Ectodermal cell (in vitro differentiated cells): ENCODE data around the gene PHGDH. TPM values are rescaled to one million over a fixed set of nuclear protein-coding genes. Genes with fewer than 3 reads are reported as not detected.

Experiments
- H3K27ac ChIP-seq: 2 replicates; pipeline ENCODE4 v1.7.0; 2013; ENCODE audit warnings: mild to moderate bottlenecking, low read depth, low read length; ENCODE audit not compliant: insufficient read depth, poor library complexity, severe bottlenecking
- H3K27me3 ChIP-seq: 2 replicates; pipeline ENCODE4 v1.7.0; 2013; ENCODE audit warnings: mild to moderate bottlenecking, low read length; ENCODE audit not compliant: insufficient read depth, control insufficient read depth, poor library complexity, severe bottlenecking
- H3K36me3 ChIP-seq: one replicate; pipeline ENCODE4 v1.7.0; 2013; ENCODE audit warnings: low read length; ENCODE audit not compliant: control insufficient read depth, insufficient read depth
- H3K4me1 ChIP-seq: one replicate; pipeline ENCODE4 v1.7.0; 2013; ENCODE audit warnings: low read length; ENCODE audit not compliant: control insufficient read depth, insufficient read depth
- H3K4me3 ChIP-seq: 2 replicates; pipeline ENCODE4 v1.7.0; 2013; ENCODE audit warnings: low read depth, low read length, control low read depth; ENCODE audit not compliant: insufficient read depth
- H3K9me3 ChIP-seq: 2 replicates; pipeline ENCODE4 v1.7.0; 2013; ENCODE audit warnings: mild to moderate bottlenecking, low read length, moderate library complexity; ENCODE audit not compliant: control insufficient read depth
- WGBS, 2 experiments: methylation state at CpG; one replicate each; pipeline ENCODE4 v1.1.7; 2013; ENCODE audit warnings: missing lambda C conversion rate in 2 of 2; 5-methylcytosine and 5-hydroxymethylcytosine counted together
- polyA plus RNA-seq, 4 experiments: library from polyadenylated mRNA; stranded (reverse); fragments of 50-300 nt; gene quantifications; one replicate each; pipeline ENCODE4 v1.2.3, GENCODE V29; 2013

Gene PHGDH
- 343 TPM for polyA plus RNA-seq (2013, experiment 1 of 4)
- 342 TPM for polyA plus RNA-seq (2013, experiment 2 of 4)
- polyA plus RNA-seq (2013, experiment 3 of 4), result 271 TPM
- polyA plus RNA-seq (2013, experiment 4 of 4), result 278 TPM

DNA sequence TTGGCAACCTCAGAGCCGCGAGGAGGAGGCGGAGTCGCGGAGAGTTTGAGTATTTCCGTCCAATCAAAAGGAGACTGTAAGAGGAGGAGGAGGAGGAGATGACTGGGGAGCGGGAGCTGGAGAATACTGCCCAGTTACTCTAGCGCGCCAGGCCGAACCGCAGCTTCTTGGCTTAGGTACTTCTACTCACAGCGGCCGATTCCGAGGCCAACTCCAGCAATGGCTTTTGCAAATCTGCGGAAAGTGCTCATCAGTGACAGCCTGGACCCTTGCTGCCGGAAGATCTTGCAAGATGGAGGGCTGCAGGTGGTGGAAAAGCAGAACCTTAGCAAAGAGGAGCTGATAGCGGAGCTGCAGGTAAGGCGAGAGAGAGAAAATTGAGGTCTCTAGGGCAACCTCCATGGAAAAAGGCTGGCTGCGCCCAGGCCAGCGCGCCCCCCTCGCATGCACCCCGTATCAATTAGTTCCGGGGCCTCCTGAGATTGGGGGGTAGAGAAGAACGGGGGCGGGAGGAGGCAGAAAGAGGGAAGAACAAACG, at the start of gene PHGDH:
PHGDH (plus strand) TSS at position 131 of the 538 bp plus-strand sequence; CDS start at position 220, 89 bp downstream.
- H3K4me1 ChIP-seq, result peaks cover 27% of the 10 kb centered on the region
- H3K4me3 ChIP-seq, result peak within 1 kb of the TSS; percentile 71
- no peaks in the 10 kb centered on the region for H3K27me3 ChIP-seq
- WGBS, 2 experiments, result 0% methylated on average over 27 of the region's 27 CpGs
- H3K27ac ChIP-seq, result peak within 1 kb of the TSS; percentile 87
- H3K36me3 ChIP-seq, result no peaks in the 10 kb centered on the region
- no peaks in the 10 kb centered on the region for H3K9me3 ChIP-seq

- peaks cover 4% of the 10 kb centered on the region for H3K4me1 ChIP-seq
- WGBS, 2 experiments, result 68% methylated on average over 3 of the region's 3 CpGs
- no peaks in the 10 kb centered on the region for H3K9me3 ChIP-seq
- no peaks in the 10 kb centered on the region for H3K27me3 ChIP-seq
- H3K27ac ChIP-seq, result no peak overlapping the region
- H3K4me3 ChIP-seq, result no peak overlapping the region
- no peaks in the 10 kb centered on the region for H3K36me3 ChIP-seq
Observed at GRCh38 chr1:119662034-119662437, 49.7 kb upstream of the PHGDH start.

DNA sequence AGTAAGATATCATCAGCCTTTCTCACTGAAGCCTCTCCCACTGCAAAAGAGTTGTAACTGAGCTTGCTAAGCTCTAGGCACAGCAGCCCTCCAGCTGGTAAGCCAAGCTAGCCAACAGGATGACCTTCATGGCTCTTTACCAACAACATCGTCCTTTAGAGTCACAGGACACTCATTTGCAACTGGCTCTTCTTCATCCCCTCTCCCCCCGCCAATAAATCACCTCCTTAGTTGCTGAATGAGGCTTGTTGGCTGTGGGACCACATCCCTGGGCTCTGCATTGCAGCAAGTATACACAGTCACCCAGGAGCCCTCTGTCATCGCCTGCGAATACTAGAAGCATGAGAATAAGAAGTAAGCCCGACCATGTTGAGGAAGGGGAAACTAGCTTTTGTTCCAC, 47.7 kb upstream of the PHGDH start:
- no peaks in the 10 kb centered on the region for H3K9me3 ChIP-seq
- 79 to 87% methylated on average over 5 of the region's 5 CpGs for WGBS, 2 experiments
- no peak overlapping the region for H3K4me3 ChIP-seq

DNA sequence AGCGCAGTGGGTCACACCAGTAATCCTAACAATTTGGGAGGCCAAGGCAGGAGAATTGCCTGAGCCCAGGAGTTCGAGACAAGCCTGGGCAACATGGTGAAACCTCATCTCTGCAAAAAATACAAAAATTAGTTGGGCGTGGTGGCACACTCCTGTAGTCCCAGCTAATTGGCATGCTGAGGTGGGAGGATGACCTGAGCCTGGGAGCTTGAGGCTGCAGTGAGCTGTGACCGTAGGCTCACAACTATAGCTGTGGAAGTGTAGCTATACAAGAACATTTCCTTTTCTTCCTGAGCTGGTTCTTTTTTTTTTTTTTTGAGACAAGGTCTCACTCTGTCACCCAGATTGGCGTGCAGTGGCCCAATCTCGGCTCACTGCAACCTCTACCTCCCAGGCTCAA, 44.6 kb upstream of the PHGDH start:
- no peak overlapping the region for H3K4me3 ChIP-seq
- no peaks in the 10 kb centered on the region for H3K27me3 ChIP-seq
- H3K9me3 ChIP-seq, result no peaks in the 10 kb centered on the region
- H3K36me3 ChIP-seq, result no peaks in the 10 kb centered on the region
- WGBS, 2 experiments, result 90 to 94% methylated on average over 6 of the region's 6 CpGs
- no peak overlapping the region for H3K27ac ChIP-seq
- no peaks in the 10 kb centered on the region for H3K4me1 ChIP-seq

More for the DNA sequence above, 47.7 kb upstream of the PHGDH start:
- H3K27me3 ChIP-seq, result no peaks in the 10 kb centered on the region
- peaks cover 4% of the 10 kb centered on the region for H3K4me1 ChIP-seq
- H3K27ac ChIP-seq, result no peak overlapping the region
- H3K36me3 ChIP-seq, result no peaks in the 10 kb centered on the region

GRCh38 chr1:119670898-119671297, 40.8 kb upstream of the PHGDH start:
- Histone ChIP-seq H3K4me1 (peaks cover 8% of the 10 kb centered on the region), H3K4me3 (no peak overlapping the region), H3K27me3 (no peaks in the 10 kb centered on the region), H3K9me3 (no peaks in the 10 kb centered on the region), H3K36me3 (no peaks in the 10 kb centered on the region), H3K27ac (no peak overlapping the region)
- 90 to 93% methylated on average over 2 of the region's 2 CpGs for whole genome bisulfite sequencing, 2 experiments

DNA sequence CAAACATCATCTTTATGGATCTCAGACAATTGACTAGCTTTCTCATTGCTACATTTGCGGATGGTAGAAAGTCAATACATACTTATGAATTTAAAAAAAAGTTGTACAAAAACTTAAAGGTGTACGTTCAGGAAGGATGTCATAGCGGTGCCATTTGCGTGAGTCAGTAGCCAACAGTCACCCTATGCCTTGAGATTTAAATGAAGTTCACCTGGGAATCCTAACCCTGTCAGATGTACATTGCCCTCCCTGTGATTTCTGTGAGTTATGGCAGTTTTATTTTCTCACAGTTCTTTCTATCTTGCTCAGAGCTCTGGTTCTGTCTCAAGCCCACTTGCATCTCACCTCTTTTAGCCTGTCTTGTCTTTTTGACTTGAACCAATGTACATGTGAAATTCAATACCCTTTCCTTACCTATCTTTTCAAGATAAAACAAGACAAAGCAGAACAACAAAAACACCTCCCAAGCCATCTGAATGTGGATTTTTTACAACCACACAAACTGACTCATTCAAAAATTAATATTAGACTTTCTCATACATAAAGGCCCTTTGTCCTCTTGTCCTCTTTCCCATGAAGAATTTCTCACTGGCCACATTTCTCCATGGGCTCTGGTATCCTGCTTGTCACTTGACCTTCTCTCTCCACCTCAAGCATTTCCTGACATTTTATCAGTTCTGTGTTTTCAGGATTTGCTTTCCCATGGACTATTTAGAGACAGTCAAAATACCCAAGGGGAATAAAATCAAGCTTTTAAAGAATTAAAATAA, 38.4 kb upstream of the PHGDH start:
- peaks cover 8% of the 10 kb centered on the region for H3K4me1 ChIP-seq
- no peaks in the 10 kb centered on the region for H3K9me3 ChIP-seq
- H3K27me3 ChIP-seq, result no peaks in the 10 kb centered on the region
- WGBS, 2 experiments, result 94 to 97% methylated on average over 3 to 4 of the region's 4 CpGs
- H3K27ac ChIP-seq, result no peak overlapping the region
- H3K36me3 ChIP-seq, result no peaks in the 10 kb centered on the region
- H3K4me3 ChIP-seq, result no peak overlapping the region

GRCh38 chr1:119674111-119674526, 37.6 kb upstream of the PHGDH start:
- Histone ChIP-seq H3K4me1 (peaks cover 8% of the 10 kb centered on the region), H3K27me3 (no peaks in the 10 kb centered on the region), H3K4me3 (no peak overlapping the region), H3K36me3 (no peaks in the 10 kb centered on the region), H3K9me3 (no peaks in the 10 kb centered on the region), H3K27ac (no peak overlapping the region)
- WGBS, 2 experiments, result 40 to 49% methylated on average over 4 of the region's 4 CpGs

- Histone ChIP-seq H3K4me1 (peaks cover 8% of the 10 kb centered on the region), H3K4me3 (no peak overlapping the region), H3K9me3 (no peaks in the 10 kb centered on the region), H3K27ac (no peak overlapping the region), H3K27me3 (no peaks in the 10 kb centered on the region), H3K36me3 (no peaks in the 10 kb centered on the region)
- WGBS, 2 experiments, result 83 to 90% methylated on average over 2 of the region's 6 CpGs
Observed at GRCh38 chr1:119674835-119675289, 36.9 kb upstream of the PHGDH start.

- H3K4me1 ChIP-seq, result peaks cover 8% of the 10 kb centered on the region
- H3K9me3 ChIP-seq, result no peaks in the 10 kb centered on the region
- WGBS, 2 experiments, result 42 to 46% methylated on average over 16 of the region's 16 CpGs
- no peaks in the 10 kb centered on the region for H3K36me3 ChIP-seq
- no peaks in the 10 kb centered on the region for H3K27me3 ChIP-seq
- no peak overlapping the region for H3K27ac ChIP-seq
- H3K4me3 ChIP-seq, result no peak overlapping the region
Observed at GRCh38 chr1:119675349-119676345, 36.1 kb upstream of the PHGDH start.
